ENCODE data around the gene NHLRC4. TPM values are rescaled to one million over a fixed set of nuclear protein-coding genes. Genes with fewer than 3 reads are reported as not detected.

The NHLRC4 gene
- polyA plus RNA-seq, 1 of the 3 experiments (the other 2 are of a cell fraction), result 0.69 TPM

GRCh38 chr16:527015-527903 lies 39.5 kb upstream of the NHLRC4 start, which contains the start of gene CAPN15:
CAPN15 (plus strand) TSS chr16:527712; CDS start chr16:546839, 19,127 bp downstream.
- H3F3A ChIP-seq (replicated peaks; ENCODE audit: insufficient read depth), result peaks cover 26% of the 10 kb centered on the region
- no peak within 1 kb of the TSS for H2AFZ ChIP-seq (ENCODE audit: low read depth)
- CTCF ChIA-PET, result interaction anchor here (0.8 to 2.3 kb wide), 4 partner anchors 12 to 136 kb away, joined by 3 to 9 read pairs (median 4); partner anchors contain the start of gene PIGQ
- H3K27me3 ChIP-seq (ENCODE audit: insufficient read depth), result no peaks in the 10 kb centered on the region
- H3K9me3 ChIP-seq, result no peaks in the 10 kb centered on the region
- TF ChIP-seq NRF1 (IDR thresholded peaks at IDR 0.05; ENCODE audit: low read depth, low read length), result peak; percentile 76
- TF ChIP-seq ELF1 (IDR thresholded peaks at IDR 0.05), result peak; percentile 67
- no peak for TF ChIP-seq MEF2A (IDR thresholded peaks at IDR 0.05; ENCODE audit: borderline replicate concordance, low read depth)
- peak; percentile 68 for TF ChIP-seq YY1 (IDR thresholded peaks at IDR 0.05; ENCODE audit: low read depth)
- TF ChIP-seq GABPA (IDR thresholded peaks at IDR 0.05; ENCODE audit: low read depth), result peak; percentile 77
- peak; percentile 35; the same call in 1 of the 2 replicates for TF ChIP-seq MXI1 (IDR thresholded peaks at IDR 0.05; ENCODE audit: low read depth, low read length)
- peak; percentile 74 for TF ChIP-seq CHD2 (IDR thresholded peaks at IDR 0.05; ENCODE audit: low read length, partially characterized antibody)
- peak; percentile 10; the same call in 1 of the 2 replicates for TF ChIP-seq CTCF (IDR thresholded peaks at IDR 0.05)
- peak; percentile 54; the same call in 1 of the 2 replicates for TF ChIP-seq POLR2AphosphoS5 (IDR thresholded peaks at IDR 0.05; ENCODE audit: low read depth, low read length)
- no peak for TF ChIP-seq FOXJ3 (CRISPR knock-in tag; IDR thresholded peaks at IDR 0.05)
- peak; percentile 20; the same call in 1 of the 2 replicates for TF ChIP-seq TAF1 (IDR thresholded peaks at IDR 0.05; ENCODE audit: borderline replicate concordance, low read depth, low read length)
- TF ChIP-seq EZH2phosphoT487 (IDR thresholded peaks at IDR 0.05; ENCODE audit: borderline replicate concordance, low read depth), result no peak
- TF ChIP-seq ZBTB33 (IDR thresholded peaks at IDR 0.05; ENCODE audit: borderline replicate concordance, low read depth), result 0 out of 2 replicates have a peak, but pooled peaks have one; percentile 23
- no peak for TF ChIP-seq FOSL2 (IDR thresholded peaks at IDR 0.05; ENCODE audit: borderline replicate concordance, low read depth)
- TF ChIP-seq REST (IDR thresholded peaks at IDR 0.05; ENCODE audit: low read depth, low read length), result no peak; the same call in 1 of the 2 replicates
- 0% methylated on average over 12 of the region's 129 CpGs for WGBS (ENCODE audit: low lambda C conversion rate)
- H3K9ac ChIP-seq, result peak within 1 kb of the TSS; percentile 94
- H3K4me3 ChIP-seq (ENCODE audit: low read depth in 2 of 2, low read length in 1 of 2), result peak within 1 kb of the TSS; percentile 83 to 95
- POLR2A ChIA-PET, result interaction anchor here (0.5 to 1.2 kb wide), 6 partner anchors 13 to 274 kb away, joined by 3 to 5 read pairs (median 4); partner anchors contain the start of genes METTL26 and RAB11FIP3
- peaks cover 52% of the 10 kb centered on the region for H4K20me1 ChIP-seq (ENCODE audit: insufficient read depth)
- peak; percentile 93 for DNase-seq
- peak within 1 kb of the TSS; percentile 100 for H3K4me2 ChIP-seq
- peaks cover 11 to 25% of the 10 kb centered on the region in 2 experiments; a peak in 3 of 4 replicates for H3K4me1 ChIP-seq (ENCODE audit: control insufficient read depth in 1 of 2, insufficient read depth in 2 of 2, low read depth in 1 of 2, low read length in 1 of 2)
- peaks cover 0 to 7% of the 10 kb centered on the region in 2 experiments for H3K36me3 ChIP-seq (replicated peaks in 1 of 2; ENCODE audit: control insufficient read depth in 1 of 2, insufficient read depth in 2 of 2, low read length in 1 of 2)
- peaks cover 61% of the 10 kb centered on the region for H3K79me2 ChIP-seq (ENCODE audit: insufficient read depth)
- peak within 1 kb of the TSS; percentile 78 to 92 for H3K27ac ChIP-seq (ENCODE audit: low read depth in 2 of 2, low read length in 1 of 2)
- no peaks in the 10 kb centered on the region for H3K9me2 ChIP-seq
